GM18907 (cell line): Measurements from ENCODE around the gene HOGA1.
"Not testable (repeated sequence)": the region's sequence is repeated elsewhere in the genome, so short reads cannot be mapped to it uniquely, and the experiment has no call there.

Source experiments
- ATAC-seq: cut with Tn5 transposase; IDR thresholded peaks from one replicate; pipeline ENCODE4 v1.9.1; 2021; ENCODE audit warnings: mild to moderate bottlenecking, moderate library complexity; ENCODE audit not compliant: unreplicated experiment

The HOGA1 gene

GRCh38 chr10:97607095-97607636, 23.0 kb downstream of the HOGA1 start:
- ATAC-seq: no peak

GRCh38 chr10:97608991-97609561, 24.9 kb downstream of the HOGA1 start:
- no peak for ATAC-seq

GRCh38 chr10:97611473-97611872, 27.3 kb downstream of the HOGA1 start:
- no peak for ATAC-seq

- ATAC-seq: no peak
These were observed 28.2 kb downstream of the HOGA1 start for GRCh38 chr10:97612386-97612785.

- no peak for ATAC-seq
These were observed 34.1 kb downstream of the HOGA1 start for GRCh38 chr10:97618285-97618684.

- no peak for ATAC-seq
These were observed 34.5 kb downstream of the HOGA1 start for GRCh38 chr10:97618733-97619132.

GRCh38 chr10:97623277-97623676, 39.1 kb downstream of the HOGA1 start:
- no peak for ATAC-seq

- no peak for ATAC-seq
These were observed 43.5 kb downstream of the HOGA1 start for GRCh38 chr10:97627731-97628130.

- no peak for ATAC-seq
These were observed 44.0 kb downstream of the HOGA1 start for GRCh38 chr10:97628228-97628627.

- ATAC-seq: no peak
These were observed 45.1 kb downstream of the HOGA1 start for GRCh38 chr10:97629289-97629688.

GRCh38 chr10:97631098-97631497, 46.9 kb downstream of the HOGA1 start:
- no peak for ATAC-seq

- peak; percentile 99 for ATAC-seq
These were observed 49.0 kb downstream of the HOGA1 start, which contains the start of gene MORN4 for GRCh38 chr10:97632949-97633884. MORN4 (minus strand) TSS chr10:97633500; CDS start chr10:97619653, 13,847 bp downstream.

- ATAC-seq: no peak
These were observed 49.7 kb downstream of the HOGA1 start for GRCh38 chr10:97633921-97634320.

- ATAC-seq: no peak
These were observed 51.4 kb downstream of the HOGA1 start for GRCh38 chr10:97635577-97635976.

GRCh38 chr10:97639090-97639489, 54.9 kb downstream of the HOGA1 start:
- ATAC-seq: not testable (repeated sequence)

- peak; percentile 98 for ATAC-seq
These were observed 56.1 kb downstream of the HOGA1 start, which contains the start of gene PI4K2A for GRCh38 chr10:97640174-97640867. PI4K2A (plus strand) TSS chr10:97640671; CDS start chr10:97640743, 72 bp downstream.

GRCh38 chr10:97640868-97641811, 57.0 kb downstream of the HOGA1 start:
- peak; percentile 16 for ATAC-seq

GRCh38 chr10:97642471-97643159, 58.4 kb downstream of the HOGA1 start:
- not testable (repeated sequence) for ATAC-seq

- ATAC-seq: no peak
These were observed 59.3 kb downstream of the HOGA1 start for GRCh38 chr10:97643441-97643985.
